Ectodermal cell (in vitro differentiated cells): ENCODE results near the gene GDAP2.

Source experiments
- H3K27ac ChIP-seq: 2 replicates; pipeline ENCODE4 v1.7.0; 2013; ENCODE audit warnings: mild to moderate bottlenecking, low read depth, low read length; ENCODE audit not compliant: insufficient read depth, poor library complexity, severe bottlenecking
- H3K27me3 ChIP-seq: 2 replicates; pipeline ENCODE4 v1.7.0; 2013; ENCODE audit warnings: mild to moderate bottlenecking, low read length; ENCODE audit not compliant: insufficient read depth, control insufficient read depth, poor library complexity, severe bottlenecking
- H3K36me3 ChIP-seq: one replicate; pipeline ENCODE4 v1.7.0; 2013; ENCODE audit warnings: low read length; ENCODE audit not compliant: control insufficient read depth, insufficient read depth
- H3K4me1 ChIP-seq: one replicate; pipeline ENCODE4 v1.7.0; 2013; ENCODE audit warnings: low read length; ENCODE audit not compliant: control insufficient read depth, insufficient read depth
- H3K4me3 ChIP-seq: 2 replicates; pipeline ENCODE4 v1.7.0; 2013; ENCODE audit warnings: low read depth, low read length, control low read depth; ENCODE audit not compliant: insufficient read depth
- H3K9me3 ChIP-seq: 2 replicates; pipeline ENCODE4 v1.7.0; 2013; ENCODE audit warnings: mild to moderate bottlenecking, low read length, moderate library complexity; ENCODE audit not compliant: control insufficient read depth
- WGBS, 2 experiments: methylation state at CpG; one replicate each; pipeline ENCODE4 v1.1.7; 2013; ENCODE audit warnings: missing lambda C conversion rate in 2 of 2; 5-methylcytosine and 5-hydroxymethylcytosine counted together

GDAP2 gene

GRCh38 chr1:117883616-117884015 lies 45.8 kb downstream of the GDAP2 start:
- 100% methylated on average over 1 of the region's 1 CpG for WGBS, 2 experiments
- no peaks in the 10 kb centered on the region for H3K9me3 ChIP-seq
- no peak overlapping the region for H3K27ac ChIP-seq
- no peaks in the 10 kb centered on the region for H3K36me3 ChIP-seq
- H3K4me3 ChIP-seq: no peak overlapping the region
- H3K27me3 ChIP-seq: no peaks in the 10 kb centered on the region
- no peaks in the 10 kb centered on the region for H3K4me1 ChIP-seq

- no peak overlapping the region for H3K4me3 ChIP-seq
- H3K9me3 ChIP-seq: no peaks in the 10 kb centered on the region
- no peaks in the 10 kb centered on the region for H3K27me3 ChIP-seq
- H3K36me3 ChIP-seq: peaks cover 5% of the 10 kb centered on the region
- no peaks in the 10 kb centered on the region for H3K4me1 ChIP-seq
- no CpG with 5 or more reads among the region's 1 CpG for WGBS, 2 experiments
- H3K27ac ChIP-seq: no peak overlapping the region
Measured at GRCh38 chr1:117879284-117879683, 50.1 kb downstream of the GDAP2 start.

- H3K36me3 ChIP-seq: peaks cover 5% of the 10 kb centered on the region
Measured at GRCh38 chr1:117877823-117878222, 51.6 kb downstream of the GDAP2 start.

GRCh38 chr1:117871013-117871412 lies 58.4 kb downstream of the GDAP2 start:
- no peaks in the 10 kb centered on the region for H3K9me3 ChIP-seq
- no peaks in the 10 kb centered on the region for H3K4me1 ChIP-seq
- H3K27me3 ChIP-seq: no peaks in the 10 kb centered on the region
- no peak overlapping the region for H3K27ac ChIP-seq
- peaks cover 18% of the 10 kb centered on the region for H3K36me3 ChIP-seq
- no peak overlapping the region for H3K4me3 ChIP-seq

More at GRCh38 chr1:117877823-117878222, 51.6 kb downstream of the GDAP2 start:
- no peaks in the 10 kb centered on the region for H3K4me1 ChIP-seq
- no peak overlapping the region for H3K4me3 ChIP-seq
- 90% methylated on average over 1 of the region's 1 CpG; no CpG with 5 or more reads in 1 of the 2 experiments for WGBS, 2 experiments
- no peaks in the 10 kb centered on the region for H3K27me3 ChIP-seq
- no peaks in the 10 kb centered on the region for H3K9me3 ChIP-seq
- H3K27ac ChIP-seq: no peak overlapping the region

- H3K9me3 ChIP-seq: no peaks in the 10 kb centered on the region
- no peak overlapping the region for H3K4me3 ChIP-seq
- 95 to 100% methylated on average over 2 of the region's 2 CpGs for WGBS, 2 experiments
- no peaks in the 10 kb centered on the region for H3K27me3 ChIP-seq
- no peak overlapping the region for H3K27ac ChIP-seq
- H3K36me3 ChIP-seq: peaks cover 8% of the 10 kb centered on the region
- H3K4me1 ChIP-seq: no peaks in the 10 kb centered on the region
Measured at GRCh38 chr1:117861694-117862093, 67.7 kb downstream of the GDAP2 start.

- 93 to 98% methylated on average over 2 of the region's 2 CpGs for WGBS, 2 experiments
- peaks cover 2% of the 10 kb centered on the region for H3K36me3 ChIP-seq
- no peaks in the 10 kb centered on the region for H3K27me3 ChIP-seq
- no peak overlapping the region for H3K27ac ChIP-seq
- H3K4me3 ChIP-seq: no peak overlapping the region
- H3K4me1 ChIP-seq: no peaks in the 10 kb centered on the region
- no peaks in the 10 kb centered on the region for H3K9me3 ChIP-seq
Measured at GRCh38 chr1:117860896-117861610, 68.4 kb downstream of the GDAP2 start.

- no peaks in the 10 kb centered on the region for H3K9me3 ChIP-seq
- H3K27ac ChIP-seq: no peak overlapping the region
- H3K36me3 ChIP-seq: no peaks in the 10 kb centered on the region
- 92 to 93% methylated on average over 4 of the region's 4 CpGs for WGBS, 2 experiments
- H3K4me3 ChIP-seq: no peak overlapping the region
- H3K4me1 ChIP-seq: no peaks in the 10 kb centered on the region
- H3K27me3 ChIP-seq: no peaks in the 10 kb centered on the region
Measured at GRCh38 chr1:117859901-117860300, 69.5 kb downstream of the GDAP2 start.

- Histone ChIP-seq H3K36me3 (no peaks in the 10 kb centered on the region), H3K4me1 (no peaks in the 10 kb centered on the region), H3K9me3 (no peaks in the 10 kb centered on the region), H3K27me3 (no peaks in the 10 kb centered on the region), H3K27ac (no peak overlapping the region), H3K4me3 (no peak overlapping the region)
- 93 to 95% methylated on average over 3 of the region's 3 CpGs for WGBS, 2 experiments
Measured at GRCh38 chr1:117857418-117857817, 72.0 kb downstream of the GDAP2 start.

GRCh38 chr1:117852853-117853553 lies 76.4 kb downstream of the GDAP2 start:
- Histone ChIP-seq H3K27ac (no peak overlapping the region), H3K36me3 (no peaks in the 10 kb centered on the region), H3K4me3 (no peak overlapping the region), H3K27me3 (no peaks in the 10 kb centered on the region), H3K4me1 (no peaks in the 10 kb centered on the region), H3K9me3 (no peaks in the 10 kb centered on the region)
- 90 to 94% methylated on average over 1 of the region's 1 CpG for WGBS, 2 experiments

GRCh38 chr1:117851687-117852086 lies 77.7 kb downstream of the GDAP2 start:
- no peaks in the 10 kb centered on the region for H3K36me3 ChIP-seq
- no peaks in the 10 kb centered on the region for H3K4me1 ChIP-seq
- WGBS, 2 experiments: 82 to 100% methylated on average over 1 of the region's 2 CpGs
- H3K27me3 ChIP-seq: no peaks in the 10 kb centered on the region
- H3K4me3 ChIP-seq: no peak overlapping the region
- no peaks in the 10 kb centered on the region for H3K9me3 ChIP-seq
- H3K27ac ChIP-seq: no peak overlapping the region
